ENCODE data around the gene TMPRSS6. TPM values are rescaled to one million over a fixed set of nuclear protein-coding genes. Genes with fewer than 3 reads are reported as not detected.

TMPRSS6 gene
- total and polyA plus RNA-seq, 3 donors from 2014 or later: 1.5 to 4.0 (median 3.4) TPM

GRCh38 chr22:37115032-37115431 is 5.5 kb upstream of the TMPRSS6 start:
- H3K9me3 ChIP-seq: no peaks in the 10 kb centered on the region
- intact Hi-C loops (cut with DNase I; ENCODE audit: low total_unique reads): no loop called here
- H3K27ac ChIP-seq: no peak overlapping the region
- no peak overlapping the region for H3K4me3 ChIP-seq
- no peak for DNase-seq
- WGBS, 2 donors: 78 to 84% methylated on average over 11 of the region's 11 CpGs
- H3K4me1 ChIP-seq: no peaks in the 10 kb centered on the region
- no peaks in the 10 kb centered on the region for H3K27me3 ChIP-seq
- no peaks in the 10 kb centered on the region for H3K36me3 ChIP-seq (ENCODE audit: low read depth, missing control alignments)
- TF ChIP-seq POLR2A (IDR thresholded peaks at IDR 0.05) (no peak), CTCF (IDR thresholded peaks at IDR 0.05) (no peak)

DNA sequence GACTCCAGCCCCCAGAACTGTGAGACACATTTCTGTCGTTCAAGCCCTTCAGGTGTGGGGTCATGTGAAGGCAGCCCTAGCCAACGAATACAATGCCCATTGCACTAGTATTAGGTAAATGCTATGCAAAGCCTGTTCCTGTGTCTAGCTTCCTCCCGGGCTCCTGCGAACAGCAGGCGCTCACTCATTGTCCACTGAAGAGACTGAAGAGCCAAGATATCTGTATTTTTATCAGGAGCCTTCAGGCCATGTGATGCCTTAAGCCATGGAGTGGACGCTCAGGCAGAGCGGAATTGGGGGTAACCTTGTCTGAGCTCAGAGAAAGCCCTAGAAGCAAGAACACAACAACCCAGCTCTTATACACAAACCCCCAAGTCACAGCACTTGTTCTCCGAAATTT is 4.2 kb upstream of the TMPRSS6 start:
- Histone ChIP-seq H3K27ac (no peak overlapping the region), H3K9me3 (no peaks in the 10 kb centered on the region), H3K4me3 (no peak overlapping the region), H3K36me3 (ENCODE audit: low read depth, missing control alignments) (no peaks in the 10 kb centered on the region), H3K4me1 (no peaks in the 10 kb centered on the region), H3K27me3 (no peaks in the 10 kb centered on the region)
- intact Hi-C loops (cut with DNase I; ENCODE audit: low total_unique reads): no loop called here
- WGBS, 2 donors: 80 to 82% methylated on average over 7 to 8 of the region's 8 CpGs
- TF ChIP-seq POLR2A (IDR thresholded peaks at IDR 0.05) (no peak), CTCF (IDR thresholded peaks at IDR 0.05) (no peak)
- DNase-seq: no peak

GRCh38 chr22:37112084-37112728 is 2.7 kb upstream of the TMPRSS6 start:
- no peak for DNase-seq
- Histone ChIP-seq H3K27me3 (no peaks in the 10 kb centered on the region), H3K36me3 (ENCODE audit: low read depth, missing control alignments) (no peaks in the 10 kb centered on the region), H3K4me3 (no peak overlapping the region), H3K9me3 (no peaks in the 10 kb centered on the region), H3K4me1 (no peaks in the 10 kb centered on the region), H3K27ac (no peak overlapping the region)
- 71 to 74% methylated on average over 12 of the region's 12 CpGs for WGBS, 2 donors
- intact Hi-C loops (cut with DNase I; ENCODE audit: low total_unique reads): no loop called here
- no peak for TF ChIP-seq POLR2A (IDR thresholded peaks at IDR 0.05)
- no peak for TF ChIP-seq CTCF (IDR thresholded peaks at IDR 0.05)

- no peak for TF ChIP-seq POLR2A (IDR thresholded peaks at IDR 0.05)
- TF ChIP-seq CTCF (IDR thresholded peaks at IDR 0.05): no peak
- no peaks in the 10 kb centered on the region for H3K4me1 ChIP-seq
- H3K27me3 ChIP-seq: no peaks in the 10 kb centered on the region
- no peak overlapping the region for H3K4me3 ChIP-seq
- H3K36me3 ChIP-seq (ENCODE audit: low read depth, missing control alignments): no peaks in the 10 kb centered on the region
- H3K9me3 ChIP-seq: no peaks in the 10 kb centered on the region
- H3K27ac ChIP-seq: no peak overlapping the region
- DNase-seq: no peak
- intact Hi-C loops (cut with DNase I; ENCODE audit: low total_unique reads): no loop called here
- WGBS, 2 donors: 90 to 93% methylated on average over 13 of the region's 13 CpGs
Observed at GRCh38 chr22:37111156-37111717, 1.7 kb upstream of the TMPRSS6 start.

Measured in testis (tissue), 3 donors.